ENCODE data around the gene IMMP2L. TPM values are rescaled to one million over a fixed set of nuclear protein-coding genes. Genes with fewer than 3 reads are reported as not detected.

Gene IMMP2L
- total RNA-seq, 6 experiments from 2014 or later = 14.2 to 25.3 (median 19.7) TPM

DNA sequence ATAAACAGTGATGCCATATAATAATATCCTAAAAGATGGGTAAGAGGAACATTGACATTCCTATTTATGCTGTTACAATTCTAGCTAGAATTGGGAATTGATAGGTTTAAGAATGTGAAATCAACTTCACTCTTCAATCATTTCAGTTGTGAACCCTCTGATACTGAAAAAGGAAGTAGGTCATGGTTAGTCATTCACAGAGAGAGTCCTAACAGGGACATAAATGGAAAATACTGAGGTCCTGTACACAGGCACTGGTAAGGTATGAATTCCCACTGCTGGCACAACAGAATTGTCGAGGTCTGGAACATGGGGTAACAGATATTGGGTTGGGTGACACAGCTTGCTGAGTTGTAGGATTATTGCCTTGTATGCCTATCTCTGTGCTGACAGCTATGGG lies 760.8 kb downstream of the IMMP2L start:
- Histone ChIP-seq H3K27ac (no peak overlapping the region), H3K9me3 (no peaks in the 10 kb centered on the region), H3K27me3 (no peaks in the 10 kb centered on the region), H3K4me1 (no peaks in the 10 kb centered on the region), H3K36me3 (no peaks in the 10 kb centered on the region), H3K4me3 (no peak overlapping the region)
- no peak for TF ChIP-seq POLR2A (IDR thresholded peaks at IDR 0.05)
- TF ChIP-seq, protein P1, sequence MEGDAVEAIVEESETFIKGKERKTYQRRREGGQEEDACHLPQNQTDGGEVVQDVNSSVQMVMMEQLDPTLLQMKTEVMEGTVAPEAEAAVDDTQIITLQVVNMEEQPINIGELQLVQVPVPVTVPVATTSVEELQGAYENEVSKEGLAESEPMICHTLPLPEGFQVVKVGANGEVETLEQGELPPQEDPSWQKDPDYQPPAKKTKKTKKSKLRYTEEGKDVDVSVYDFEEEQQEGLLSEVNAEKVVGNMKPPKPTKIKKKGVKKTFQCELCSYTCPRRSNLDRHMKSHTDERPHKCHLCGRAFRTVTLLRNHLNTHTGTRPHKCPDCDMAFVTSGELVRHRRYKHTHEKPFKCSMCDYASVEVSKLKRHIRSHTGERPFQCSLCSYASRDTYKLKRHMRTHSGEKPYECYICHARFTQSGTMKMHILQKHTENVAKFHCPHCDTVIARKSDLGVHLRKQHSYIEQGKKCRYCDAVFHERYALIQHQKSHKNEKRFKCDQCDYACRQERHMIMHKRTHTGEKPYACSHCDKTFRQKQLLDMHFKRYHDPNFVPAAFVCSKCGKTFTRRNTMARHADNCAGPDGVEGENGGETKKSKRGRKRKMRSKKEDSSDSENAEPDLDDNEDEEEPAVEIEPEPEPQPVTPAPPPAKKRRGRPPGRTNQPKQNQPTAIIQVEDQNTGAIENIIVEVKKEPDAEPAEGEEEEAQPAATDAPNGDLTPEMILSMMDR (IDR thresholded peaks at IDR 0.05) = no peak
- DNase-seq (no peak), ATAC-seq (no peak)
- intact Hi-C loops (cut with DNase I) = no loop called here
- WGBS (ENCODE audit: insufficient coverage, low coverage, low lambda C conversion rate, missing lambda C conversion rate) = 80% methylated on average over 1 of the region's 1 CpG

DNA sequence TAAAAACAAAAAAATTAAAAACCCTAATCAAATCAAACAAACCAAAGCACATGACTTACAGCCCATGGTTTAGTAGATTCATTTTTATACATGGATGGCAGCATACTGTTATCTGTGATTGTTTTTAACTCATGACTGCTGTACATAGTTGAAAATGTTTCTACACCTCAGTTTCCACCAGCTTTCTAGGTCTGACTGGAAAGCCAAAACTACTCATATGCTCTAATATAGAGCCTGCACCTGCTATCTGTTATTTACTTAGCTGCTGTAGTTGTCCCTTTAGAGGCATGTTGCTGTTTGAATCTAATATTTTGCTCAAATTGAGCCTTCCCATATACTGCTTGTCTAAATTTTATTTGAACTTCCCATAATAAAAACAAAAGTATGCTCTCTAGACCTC lies 761.3 kb downstream of the IMMP2L start:
- H3K27me3 ChIP-seq = no peaks in the 10 kb centered on the region
- H3K27ac ChIP-seq = no peak overlapping the region
- no peaks in the 10 kb centered on the region for H3K4me1 ChIP-seq
- ATAC-seq (no peak), DNase-seq (no peak)
- H3K4me3 ChIP-seq = no peak overlapping the region
- TF ChIP-seq POLR2A (IDR thresholded peaks at IDR 0.05) = no peak
- TF ChIP-seq, protein P1 (IDR thresholded peaks at IDR 0.05) = no peak
- no peaks in the 10 kb centered on the region for H3K36me3 ChIP-seq
- intact Hi-C loops (cut with DNase I) = no loop called here
- H3K9me3 ChIP-seq = no peaks in the 10 kb centered on the region

DNA sequence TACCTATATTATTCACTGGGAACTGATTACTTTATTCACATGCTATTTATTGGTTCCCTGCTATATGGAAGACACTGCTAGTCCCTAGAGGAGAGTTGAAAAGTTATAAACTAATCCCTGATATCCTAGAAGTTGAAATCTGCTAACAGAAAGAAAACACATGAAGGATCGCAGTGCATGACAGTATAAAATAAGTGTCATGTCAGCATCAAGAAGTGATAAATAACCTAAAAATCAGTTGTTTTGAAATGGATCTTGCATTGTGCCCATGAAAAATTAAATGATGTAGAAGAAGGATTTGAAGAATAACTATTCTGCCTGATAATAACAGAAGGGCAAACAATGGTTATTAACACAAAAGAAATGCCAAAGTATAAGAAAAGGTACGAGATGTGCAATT lies 764.6 kb downstream of the IMMP2L start:
- intact Hi-C loops (cut with DNase I) = no loop called here
- no peak for DNase-seq
- no peak overlapping the region for H3K4me3 ChIP-seq
- H3K9me3 ChIP-seq = no peaks in the 10 kb centered on the region
- TF ChIP-seq, protein P1 (IDR thresholded peaks at IDR 0.05) = no peak
- TF ChIP-seq POLR2A (IDR thresholded peaks at IDR 0.05) = no peak
- 67% methylated on average over 2 of the region's 2 CpGs for WGBS (ENCODE audit: insufficient coverage, low coverage, low lambda C conversion rate, missing lambda C conversion rate)
- H3K27me3 ChIP-seq = no peaks in the 10 kb centered on the region
- no peak overlapping the region for H3K27ac ChIP-seq
- no peak for ATAC-seq
- H3K36me3 ChIP-seq = no peaks in the 10 kb centered on the region
- no peaks in the 10 kb centered on the region for H3K4me1 ChIP-seq

DNA sequence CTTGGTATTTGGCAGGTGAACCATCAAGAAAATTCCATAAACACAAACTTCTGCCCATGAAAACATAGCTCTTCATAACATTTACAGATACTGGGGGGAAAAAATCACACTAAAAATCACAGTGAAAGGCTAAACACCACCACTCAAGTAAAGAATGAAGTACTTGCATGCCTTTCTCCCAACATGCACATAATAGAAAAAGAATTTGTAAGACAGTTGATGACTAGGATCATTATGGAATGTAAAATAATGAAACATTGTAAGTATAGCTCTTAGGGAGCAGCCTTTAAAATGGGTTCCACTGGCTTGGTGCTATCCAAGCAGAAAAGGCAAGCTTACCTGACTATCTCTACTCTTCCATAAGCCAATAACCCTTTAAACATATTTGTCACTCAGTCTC lies 771.3 kb downstream of the IMMP2L start:
- Histone ChIP-seq H3K27me3 (no peaks in the 10 kb centered on the region), H3K27ac (no peak overlapping the region), H3K4me1 (no peaks in the 10 kb centered on the region), H3K9me3 (no peaks in the 10 kb centered on the region), H3K4me3 (no peak overlapping the region), H3K36me3 (no peaks in the 10 kb centered on the region)
- DNase-seq = no peak
- intact Hi-C loops (cut with DNase I) = no loop called here
- TF ChIP-seq, protein P1 (IDR thresholded peaks at IDR 0.05) = no peak
- TF ChIP-seq POLR2A (IDR thresholded peaks at IDR 0.05) = no peak
- no peak for ATAC-seq

DNA sequence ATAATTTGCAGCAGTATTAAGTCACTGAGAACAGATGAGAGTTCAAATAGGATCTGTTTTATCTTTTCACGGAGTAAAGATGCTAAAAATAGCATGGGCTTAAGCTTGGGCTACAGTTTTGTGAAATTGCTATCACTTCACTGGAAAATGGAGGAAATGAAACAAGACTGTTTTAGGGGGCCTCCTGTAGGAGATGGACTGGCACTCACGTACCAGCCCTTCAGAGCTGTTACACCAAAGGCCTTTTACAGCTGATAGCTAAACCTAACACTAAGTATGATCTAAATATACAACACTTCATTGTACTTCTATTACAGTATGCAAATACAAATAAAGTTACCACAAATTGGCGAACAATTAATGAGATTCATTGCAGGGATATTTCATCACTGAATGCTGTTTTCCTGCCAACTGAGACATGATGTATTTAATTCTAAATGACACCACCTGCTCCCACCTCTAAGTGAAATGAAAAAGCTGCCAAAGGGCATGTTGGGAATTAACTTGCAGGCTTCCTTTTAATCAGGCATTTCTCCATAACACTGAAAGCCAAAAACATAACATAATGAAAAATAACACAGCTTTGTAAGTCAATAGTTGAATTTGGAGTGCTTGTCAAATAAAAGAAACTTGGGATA lies 775.8 kb downstream of the IMMP2L start:
- H3K9me3 ChIP-seq = no peaks in the 10 kb centered on the region
- TF ChIP-seq, protein P1 (IDR thresholded peaks at IDR 0.05) = no peak
- no peak for TF ChIP-seq POLR2A (IDR thresholded peaks at IDR 0.05)
- 62% methylated on average over 3 of the region's 3 CpGs for WGBS (ENCODE audit: insufficient coverage, low coverage, low lambda C conversion rate, missing lambda C conversion rate)
- H3K4me3 ChIP-seq = no peak overlapping the region
- H3K4me1 ChIP-seq = no peaks in the 10 kb centered on the region
- intact Hi-C loops (cut with DNase I) = no loop called here
- no peak for ATAC-seq
- no peaks in the 10 kb centered on the region for H3K27me3 ChIP-seq
- H3K27ac ChIP-seq = no peak overlapping the region
- no peaks in the 10 kb centered on the region for H3K36me3 ChIP-seq
- no peak for DNase-seq

Measured in right lobe of liver (tissue), 6 donors.